Measurements from ENCODE around the gene CYB5RL.

DNA sequence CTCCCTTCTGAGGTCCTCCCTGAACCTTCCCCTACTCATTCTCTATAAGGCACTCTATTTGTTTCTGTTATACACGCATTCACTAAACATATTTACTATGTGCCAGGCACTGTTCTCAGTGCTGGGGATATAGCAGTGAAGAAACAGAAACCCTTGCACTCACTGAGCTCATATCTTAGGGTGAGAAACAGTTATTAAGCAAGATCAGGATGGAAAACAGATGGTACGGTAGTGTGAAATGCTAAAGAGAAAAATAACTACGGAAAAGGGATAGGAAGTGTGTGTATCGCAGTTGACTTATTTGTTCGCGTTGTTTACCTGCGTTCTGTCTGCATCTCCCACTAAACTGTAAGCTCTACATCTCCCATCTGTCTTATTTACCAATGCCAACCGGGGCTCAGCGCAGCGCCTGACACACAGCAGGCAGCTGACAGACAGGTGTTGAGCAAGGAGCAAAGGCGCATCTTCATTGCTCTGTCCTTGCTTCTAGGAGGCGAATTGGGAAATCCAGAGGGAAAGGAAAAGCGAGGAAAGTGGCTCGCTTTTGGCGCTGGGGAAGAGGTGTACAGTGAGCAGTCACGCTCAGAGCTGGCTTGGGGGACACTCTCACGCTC, 572 bp downstream of the CYB5RL start:
- TF ChIP-seq CTCF (conservative IDR thresholded peaks at IDR 0.05 in 1 of 2, IDR thresholded peaks at IDR 0.05 in 1 of 2; ENCODE audit: extremely low read depth in 1 of 2, insufficient read depth in 1 of 2, low read depth in 1 of 2, low read length in 2 of 2) (no peak), EZH2 (IDR thresholded peaks at IDR 0.05; ENCODE audit: borderline replicate concordance, low read length) (no peak)
